ENCODE measurements around the gene RPRD1B.

The RPRD1B gene

DNA sequence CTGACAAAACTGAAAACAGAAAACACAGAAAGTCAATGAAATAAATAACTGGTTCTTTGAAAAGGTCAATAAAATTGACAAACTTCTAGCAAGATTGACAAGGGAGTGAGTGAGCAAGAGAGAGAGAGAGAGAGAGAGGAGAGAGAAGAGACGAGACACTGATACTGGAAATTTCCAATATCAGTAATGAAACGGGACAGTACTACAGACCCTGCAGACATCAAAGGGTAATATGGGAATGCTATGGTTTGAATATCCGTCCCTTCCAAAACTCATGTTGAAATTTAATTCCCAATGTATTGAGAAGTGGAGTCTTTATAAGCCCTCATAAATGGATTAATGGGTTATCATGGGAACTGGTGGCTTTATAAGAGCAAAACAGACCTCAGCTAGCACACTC lies 4.1 kb upstream of the RPRD1B start:
- ChIA-PET POLR2A (no interaction called here), CTCF (interaction anchor here (1.3 to 5.2 kb wide), 4 partner anchors 28 to 465 kb away, joined by 3 to 43 read pairs (median 6); no protein-coding TSS in a partner anchor)
- DNase-seq (ENCODE audit: low read depth, low spot score) = no peak
- no peak overlapping the region for H3K4me3 ChIP-seq (ENCODE audit: low read depth, low read length)
- TF ChIP-seq, protein P1, sequence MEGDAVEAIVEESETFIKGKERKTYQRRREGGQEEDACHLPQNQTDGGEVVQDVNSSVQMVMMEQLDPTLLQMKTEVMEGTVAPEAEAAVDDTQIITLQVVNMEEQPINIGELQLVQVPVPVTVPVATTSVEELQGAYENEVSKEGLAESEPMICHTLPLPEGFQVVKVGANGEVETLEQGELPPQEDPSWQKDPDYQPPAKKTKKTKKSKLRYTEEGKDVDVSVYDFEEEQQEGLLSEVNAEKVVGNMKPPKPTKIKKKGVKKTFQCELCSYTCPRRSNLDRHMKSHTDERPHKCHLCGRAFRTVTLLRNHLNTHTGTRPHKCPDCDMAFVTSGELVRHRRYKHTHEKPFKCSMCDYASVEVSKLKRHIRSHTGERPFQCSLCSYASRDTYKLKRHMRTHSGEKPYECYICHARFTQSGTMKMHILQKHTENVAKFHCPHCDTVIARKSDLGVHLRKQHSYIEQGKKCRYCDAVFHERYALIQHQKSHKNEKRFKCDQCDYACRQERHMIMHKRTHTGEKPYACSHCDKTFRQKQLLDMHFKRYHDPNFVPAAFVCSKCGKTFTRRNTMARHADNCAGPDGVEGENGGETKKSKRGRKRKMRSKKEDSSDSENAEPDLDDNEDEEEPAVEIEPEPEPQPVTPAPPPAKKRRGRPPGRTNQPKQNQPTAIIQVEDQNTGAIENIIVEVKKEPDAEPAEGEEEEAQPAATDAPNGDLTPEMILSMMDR (IDR thresholded peaks at IDR 0.05; ENCODE audit: insufficient read depth, low read length, missing control alignments) = no peak

DNA sequence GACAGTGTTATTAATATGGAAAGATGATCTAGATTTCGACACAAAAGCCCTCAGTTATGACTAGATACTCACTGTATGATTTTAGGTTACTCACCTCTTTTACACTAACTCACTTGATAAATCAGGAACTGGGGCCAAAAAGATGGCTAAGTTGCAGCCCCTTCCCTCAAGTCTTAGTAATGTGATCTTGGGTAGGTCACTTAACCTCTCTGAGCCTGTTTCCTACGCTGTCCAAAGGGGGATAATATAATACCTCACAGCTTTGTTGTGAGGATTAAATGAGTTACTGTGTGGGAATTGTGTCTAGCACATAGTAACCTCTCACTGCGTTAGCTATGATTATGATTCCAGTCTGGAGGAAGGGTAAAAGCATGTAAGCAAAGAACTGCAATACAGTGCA lies 1.6 kb upstream of the RPRD1B start:
- ChIA-PET POLR2A (no interaction called here), CTCF (interaction anchor here (1.4 to 5.2 kb wide), 2 partner anchors 10 to 189 kb away, joined by 4 to 43 read pairs; no protein-coding TSS in a partner anchor)
- no peak overlapping the region; the same call in 1 of the 2 replicates for H3K4me3 ChIP-seq (ENCODE audit: low read depth, low read length)
- no peak for DNase-seq (ENCODE audit: low read depth, low spot score)
- TF ChIP-seq, protein P1 (IDR thresholded peaks at IDR 0.05; ENCODE audit: insufficient read depth, low read length, missing control alignments) = no peak

DNA sequence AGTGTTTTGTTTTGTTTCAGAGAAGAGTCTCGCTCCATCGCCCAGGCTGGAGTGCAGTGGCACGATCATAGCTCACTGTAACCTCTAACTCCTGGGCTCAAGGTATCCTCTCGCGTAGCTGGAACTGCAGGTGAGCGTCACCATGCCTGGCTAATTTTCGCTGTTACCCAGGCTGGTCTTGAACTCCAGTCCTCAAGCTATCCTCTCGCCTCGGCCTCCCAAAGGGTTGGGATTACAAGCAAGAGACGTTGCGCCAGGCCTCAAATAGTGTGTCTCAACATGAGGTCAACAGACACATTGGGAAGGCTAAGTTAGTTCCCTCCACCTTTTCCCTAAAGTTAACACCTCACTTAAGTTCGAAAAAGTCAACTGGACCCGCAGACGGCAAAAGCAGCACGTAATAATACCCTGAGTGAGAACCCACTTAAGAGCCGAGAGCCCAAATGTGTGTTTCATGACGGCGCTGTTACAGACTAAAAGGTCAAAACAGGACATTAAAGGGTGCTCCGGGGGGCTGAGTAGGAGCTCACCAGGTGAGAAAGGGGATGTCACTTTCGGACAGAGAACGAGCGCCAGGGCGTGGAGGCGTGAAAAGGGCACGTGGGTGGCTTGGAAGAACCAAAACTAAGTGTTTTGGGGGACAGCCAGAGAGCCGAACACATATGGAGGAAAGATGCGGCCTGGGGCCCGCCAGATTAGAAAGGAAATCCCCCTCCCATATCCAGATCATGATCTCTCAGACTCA lies 789 bp upstream of the RPRD1B start:
- no peak for DNase-seq (ENCODE audit: low read depth, low spot score)
- ChIA-PET CTCF (interaction anchor here (1.2 to 5.2 kb wide), 5 partner anchors 9 to 188 kb away, joined by 3 to 43 read pairs (median 11); no protein-coding TSS in a partner anchor), POLR2A (interaction anchor here (1.2 to 1.9 kb wide), 3 partner anchors 10 to 17 kb away, joined by 3 to 9 read pairs (median 8); no protein-coding TSS in a partner anchor)
- H3K4me3 ChIP-seq (ENCODE audit: low read depth, low read length) = peak overlapping the region; percentile 95
- TF ChIP-seq, protein P1 (IDR thresholded peaks at IDR 0.05; ENCODE audit: insufficient read depth, low read length, missing control alignments) = no peak

DNA sequence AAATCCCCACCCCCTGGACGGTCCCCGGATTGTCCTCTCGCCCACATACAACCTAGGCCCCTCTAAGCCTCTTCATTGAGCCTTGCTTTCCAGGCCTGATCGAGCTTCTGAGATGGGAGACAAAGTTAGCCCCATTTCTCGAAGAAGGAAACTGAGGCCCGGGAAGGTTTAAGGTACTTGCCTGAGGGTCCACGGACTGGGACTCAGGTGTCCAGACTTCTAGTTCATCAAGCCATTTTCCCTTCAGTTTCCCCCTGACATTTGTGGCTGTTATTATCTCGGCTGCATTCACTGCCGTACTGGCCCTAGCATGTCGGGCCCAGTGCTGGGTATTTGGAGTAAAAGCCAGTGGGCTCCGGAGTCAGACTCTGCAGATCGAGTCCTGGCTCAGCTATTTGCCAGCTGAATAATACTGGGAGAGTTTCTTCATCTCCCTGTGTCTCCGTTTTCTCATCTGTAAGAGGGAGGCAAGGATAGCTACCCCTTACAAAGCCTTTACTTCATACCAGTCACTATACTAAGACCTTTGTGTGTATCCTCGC lies 633 bp downstream of the RPRD1B start:
- no peak for DNase-seq (ENCODE audit: low read depth, low spot score)
- ChIA-PET POLR2A (interaction anchor here (0.6 to 1.9 kb wide), 3 partner anchors 10 to 16 kb away, joined by 3 to 9 read pairs (median 8); no protein-coding TSS in a partner anchor), CTCF (interaction anchor here (0.7 to 5.2 kb wide), 9 partner anchors 11 to 470 kb away, joined by 3 to 43 read pairs (median 3); no protein-coding TSS in a partner anchor)
- TF ChIP-seq, protein P1 (IDR thresholded peaks at IDR 0.05; ENCODE audit: insufficient read depth, low read length, missing control alignments) = no peak
- peak overlapping the region; percentile 95 for H3K4me3 ChIP-seq (ENCODE audit: low read depth, low read length)

DNA sequence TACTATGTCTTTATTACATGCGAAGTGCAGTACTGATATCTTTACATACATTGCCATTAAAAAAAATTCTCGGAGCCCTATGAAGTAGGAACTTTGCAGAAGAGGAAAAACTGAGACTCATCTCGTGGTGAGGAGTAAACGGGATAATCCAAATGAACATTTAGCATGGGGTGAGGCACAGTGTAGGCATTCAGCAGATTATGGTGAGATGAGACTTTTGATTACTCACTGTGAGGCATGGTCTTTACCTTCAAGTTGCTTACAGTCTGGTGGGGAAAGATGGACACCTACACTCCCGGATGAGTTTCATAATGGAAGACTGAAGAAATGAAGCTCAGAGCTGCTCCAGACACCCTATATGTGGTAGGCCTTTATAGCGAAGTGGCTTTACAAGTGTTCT lies 1.4 kb downstream of the RPRD1B start:
- DNase-seq (ENCODE audit: low read depth, low spot score) = no peak
- ChIA-PET POLR2A (interaction anchor here (1.9 kb wide), 1 partner anchor 15 kb away, joined by 9 read pairs; no protein-coding TSS in a partner anchor), CTCF (interaction anchor here (2.4 to 5.2 kb wide), 4 partner anchors 13 to 187 kb away, joined by 11 to 43 read pairs (median 18); no protein-coding TSS in a partner anchor)
- TF ChIP-seq, protein P1 (IDR thresholded peaks at IDR 0.05; ENCODE audit: insufficient read depth, low read length, missing control alignments) = no peak
- peak overlapping the region; percentile 95 for H3K4me3 ChIP-seq (ENCODE audit: low read depth, low read length)

DNA sequence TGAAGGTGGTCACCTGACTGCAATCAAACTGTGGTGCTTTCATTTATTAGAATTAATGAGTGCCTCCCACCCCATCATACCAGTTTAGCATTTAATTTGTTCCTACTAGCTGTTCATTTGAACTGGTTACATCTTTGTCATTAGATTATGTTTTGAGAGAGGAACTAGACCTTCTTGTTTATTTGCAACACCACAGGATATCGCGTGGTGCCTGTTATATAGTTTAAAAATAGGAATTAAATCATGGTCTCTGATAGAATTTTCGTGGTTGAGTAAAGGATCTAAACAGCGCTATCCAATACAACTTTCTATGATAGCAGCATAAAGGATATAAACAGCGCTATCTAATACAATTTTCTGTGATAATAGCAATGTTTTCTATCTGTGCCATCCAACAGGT lies 2.8 kb downstream of the RPRD1B start:
- TF ChIP-seq, protein P1 (IDR thresholded peaks at IDR 0.05; ENCODE audit: insufficient read depth, low read length, missing control alignments) = no peak
- no peak overlapping the region for H3K4me3 ChIP-seq (ENCODE audit: low read depth, low read length)
- ChIA-PET CTCF (interaction anchor here (1.1 to 4.2 kb wide), 4 partner anchors 8 to 185 kb away, joined by 3 to 26 read pairs (median 8); no protein-coding TSS in a partner anchor), POLR2A (no interaction called here)
- DNase-seq (ENCODE audit: low read depth, low spot score) = no peak
